Neural progenitor cell (in vitro differentiated cells): ENCODE results near the gene ULK3. TPM values are rescaled to one million over a fixed set of nuclear protein-coding genes. Genes with fewer than 3 reads are reported as not detected.

ENCODE experiments used
- DNase-seq: peaks from one replicate; pipeline ENCODE4 v3.0.0-alpha.2; 2016; ENCODE audit warnings: low spot score
- H2AFZ ChIP-seq: fragments of 200-600 bp; sonication (generic); replicated peaks from 2 replicates; pipeline ENCODE4 v1.6.1; 2016; ENCODE audit warnings: antibody characterized with exemption
- H3F3A ChIP-seq: fragments of 200-600 bp; sonication (generic); 2 replicates; pipeline ENCODE4 v1.6.1; 2016; ENCODE audit warnings: antibody characterized with exemption, low read depth
- H3K27ac ChIP-seq: fragments of 200-600 bp; sonication (generic); 2 replicates; pipeline ENCODE4 v1.5.1; 2016; ENCODE audit warnings: mild to moderate bottlenecking
- H3K27me3 ChIP-seq: fragments of 200-600 bp; sonication (generic); 2 replicates; pipeline ENCODE4 v1.6.1; 2016; ENCODE audit warnings: mild to moderate bottlenecking, moderate library complexity
- H3K36me3 ChIP-seq: fragments of 200-600 bp; sonication (generic); 2 replicates; pipeline ENCODE4 v1.5.1; 2016
- H3K4me1 ChIP-seq: fragments of 200-600 bp; sonication (generic); 2 replicates; pipeline ENCODE4 v1.6.1; 2016; ENCODE audit warnings: mixed run types
- H3K4me2 ChIP-seq: fragments of 200-600 bp; sonication (generic); 2 replicates; pipeline ENCODE4 v1.6.1; 2016
- H3K4me3 ChIP-seq: fragments of 200-600 bp; sonication (generic); 2 replicates; pipeline ENCODE4 v1.5.1; 2016
- H3K79me2 ChIP-seq: fragments of 200-600 bp; sonication (generic); 2 replicates; pipeline ENCODE4 v1.6.1; 2016; ENCODE audit warnings: low read depth
- H3K9ac ChIP-seq: fragments of 200-600 bp; sonication (generic); 2 replicates; pipeline ENCODE4 v1.6.1; 2016
- H3K9me3 ChIP-seq: fragments of 200-600 bp; sonication (generic); 2 replicates; pipeline ENCODE4 v1.5.1; 2016; ENCODE audit warnings: low read depth
- H4K20me1 ChIP-seq: fragments of 200-600 bp; sonication (generic); 2 replicates; pipeline ENCODE4 v1.6.1; 2016; ENCODE audit warnings: low read depth
- H3K27ac Mint-ChIP-seq: 3 replicates; pipeline ENCODE4 v1.8.0; 2021; ENCODE audit warnings: mixed read lengths
- H3K27me3 Mint-ChIP-seq: 2 replicates; pipeline ENCODE4 v1.8.0; 2022; ENCODE audit warnings: low read depth, mild to moderate bottlenecking, inconsistent platforms, moderate library complexity, mixed read lengths; ENCODE audit not compliant: insufficient read depth
- H3K36me3 Mint-ChIP-seq: 3 replicates; pipeline ENCODE4 v1.8.0; 2021; ENCODE audit warnings: mixed read lengths
- H3K4me1 Mint-ChIP-seq: 3 replicates; pipeline ENCODE4 v1.8.0; 2021; ENCODE audit warnings: mixed read lengths
- H3K4me3 Mint-ChIP-seq: 3 replicates; pipeline ENCODE4 v1.8.0; 2021; ENCODE audit warnings: mild to moderate bottlenecking, moderate library complexity, mixed read lengths
- H3K9me3 Mint-ChIP-seq: 3 replicates; pipeline ENCODE4 v1.8.0; 2020; ENCODE audit warnings: mixed read lengths
- CTCF ChIP-seq: fragments of 200-600 bp; sonication (generic); IDR thresholded peaks from 2 replicates; pipeline ENCODE4 v1.5.1; 2017; ENCODE audit warnings: antibody characterized with exemption, mild to moderate bottlenecking
- EZH2 ChIP-seq: fragments of 200-600 bp; sonication (generic); IDR thresholded peaks from 2 replicates; pipeline ENCODE4 v1.6.1; 2017; ENCODE audit warnings: antibody characterized with exemption, mild to moderate bottlenecking, moderate library complexity
- EZH2phosphoT487 ChIP-seq: fragments of 200-600 bp; sonication (generic); IDR thresholded peaks from 2 replicates; pipeline ENCODE4 v1.6.1; 2017; ENCODE audit warnings: antibody characterized with exemption
- total RNA-seq: library from RNA; depleted of rRNA; stranded (reverse); fragments of >200 nt; gene quantifications from 2 replicates; pipeline ENCODE4 v1.2.3, GENCODE V29; 2015; ENCODE audit warnings: low replicate concordance

ULK3 gene
- total RNA-seq, 1 donor from 2014 or later: 22.7 TPM

GRCh38 chr15:74890665-74890960 is 47.7 kb upstream of the ULK3 start:
- H3F3A ChIP-seq: peaks cover 11% of the 10 kb centered on the region
- peaks cover 12% of the 10 kb centered on the region for H3K79me2 ChIP-seq
- Mint-ChIP-seq H3K27me3 (peaks cover 5% of the 10 kb centered on the region), H3K36me3 (peaks cover 14% of the 10 kb centered on the region), H3K4me1 (peaks cover 25% of the 10 kb centered on the region), H3K4me3 (peak overlapping the region; percentile 88), H3K27ac (peak overlapping the region; percentile 22), H3K9me3 (no peaks in the 10 kb centered on the region)
- H3K4me1 ChIP-seq: peaks cover 10% of the 10 kb centered on the region
- H3K27ac ChIP-seq: no peak overlapping the region
- H4K20me1 ChIP-seq: no peaks in the 10 kb centered on the region
- peak overlapping the region; percentile 98 for H3K4me2 ChIP-seq
- peak overlapping the region; percentile 78 for H3K9ac ChIP-seq
- H3K27me3 ChIP-seq: peaks cover 4% of the 10 kb centered on the region
- TF ChIP-seq CTCF: no peak
- no peak for TF ChIP-seq EZH2phosphoT487
- TF ChIP-seq EZH2: no peak
- H3K4me3 ChIP-seq: peak overlapping the region; percentile 86
- H2AFZ ChIP-seq: no peak overlapping the region
- H3K36me3 ChIP-seq: no peaks in the 10 kb centered on the region
- H3K9me3 ChIP-seq: no peaks in the 10 kb centered on the region
- no peak for DNase-seq

- peaks cover 11% of the 10 kb centered on the region for H3F3A ChIP-seq
These were observed 47.1 kb upstream of the ULK3 start, which contains the start of gene MPI for GRCh38 chr15:74889883-74890664. MPI (plus strand) TSS chr15:74890042; CDS start chr15:74890074, 32 bp downstream.

GRCh38 chr15:74889390-74889882 is 46.5 kb upstream of the ULK3 start:
- no peak overlapping the region for H3K9ac ChIP-seq
- peaks cover 4% of the 10 kb centered on the region for H3K27me3 ChIP-seq
- H3K79me2 ChIP-seq: peaks cover 12% of the 10 kb centered on the region
- peak overlapping the region; percentile 99 for H2AFZ ChIP-seq
- Mint-ChIP-seq H3K27ac (peak overlapping the region; percentile 22), H3K27me3 (peaks cover 7% of the 10 kb centered on the region), H3K4me3 (peak overlapping the region; percentile 88), H3K4me1 (peaks cover 25% of the 10 kb centered on the region), H3K9me3 (no peaks in the 10 kb centered on the region), H3K36me3 (peaks cover 14% of the 10 kb centered on the region)
- H3K4me2 ChIP-seq: peak overlapping the region; percentile 98
- peaks cover 11% of the 10 kb centered on the region for H3F3A ChIP-seq
- H3K9me3 ChIP-seq: no peaks in the 10 kb centered on the region
- H3K27ac ChIP-seq: no peak overlapping the region
- H3K36me3 ChIP-seq: no peaks in the 10 kb centered on the region
- peak overlapping the region; percentile 86 for H3K4me3 ChIP-seq
- peak; percentile 51 for DNase-seq
- H3K4me1 ChIP-seq: peaks cover 10% of the 10 kb centered on the region
- TF ChIP-seq EZH2: no peak
- no peak for TF ChIP-seq CTCF
- TF ChIP-seq EZH2phosphoT487: no peak
- H4K20me1 ChIP-seq: no peaks in the 10 kb centered on the region

More at GRCh38 chr15:74889883-74890664, 47.1 kb upstream of the ULK3 start, which contains the start of gene MPI:
- H3K79me2 ChIP-seq: peaks cover 12% of the 10 kb centered on the region
- no peak within 1 kb of the TSS for H3K27ac ChIP-seq
- Mint-ChIP-seq H3K4me3 (peak within 1 kb of the TSS; percentile 88), H3K36me3 (peaks cover 14% of the 10 kb centered on the region), H3K27ac (peak within 1 kb of the TSS; percentile 22), H3K9me3 (no peaks in the 10 kb centered on the region), H3K27me3 (peaks cover 5% of the 10 kb centered on the region), H3K4me1 (peaks cover 25% of the 10 kb centered on the region)
- H3K27me3 ChIP-seq: peaks cover 4% of the 10 kb centered on the region
- peak within 1 kb of the TSS; percentile 99 for H2AFZ ChIP-seq
- H4K20me1 ChIP-seq: no peaks in the 10 kb centered on the region
- no peaks in the 10 kb centered on the region for H3K9me3 ChIP-seq
- H3K9ac ChIP-seq: peak within 1 kb of the TSS; percentile 78
- no peaks in the 10 kb centered on the region for H3K36me3 ChIP-seq
- TF ChIP-seq CTCF: no peak
- no peak for TF ChIP-seq EZH2
- no peak for TF ChIP-seq EZH2phosphoT487
- H3K4me2 ChIP-seq: peak within 1 kb of the TSS; percentile 98
- peaks cover 10% of the 10 kb centered on the region for H3K4me1 ChIP-seq
- peak within 1 kb of the TSS; percentile 86 for H3K4me3 ChIP-seq
- DNase-seq: peak; percentile 95
